SK-N-SH (cell line): ENCODE measurements around the gene ZNF236.

Experiments used
- CHD2 ChIP-seq: fragments of 150-350 bp; IDR thresholded peaks from 2 replicates; pipeline ENCODE4 v1.6.1; 2018; ENCODE audit warnings: low read length; ENCODE audit not compliant: partially characterized antibody
- TF ChIP-seq, protein P1 (sequence below): fragments of 200-600 bp; sonication (generic); IDR thresholded peaks from 2 replicates; pipeline ENCODE4 v1.6.1; 2017; ENCODE audit warnings: antibody characterized with exemption, mild to moderate bottlenecking, moderate library complexity

DNA sequence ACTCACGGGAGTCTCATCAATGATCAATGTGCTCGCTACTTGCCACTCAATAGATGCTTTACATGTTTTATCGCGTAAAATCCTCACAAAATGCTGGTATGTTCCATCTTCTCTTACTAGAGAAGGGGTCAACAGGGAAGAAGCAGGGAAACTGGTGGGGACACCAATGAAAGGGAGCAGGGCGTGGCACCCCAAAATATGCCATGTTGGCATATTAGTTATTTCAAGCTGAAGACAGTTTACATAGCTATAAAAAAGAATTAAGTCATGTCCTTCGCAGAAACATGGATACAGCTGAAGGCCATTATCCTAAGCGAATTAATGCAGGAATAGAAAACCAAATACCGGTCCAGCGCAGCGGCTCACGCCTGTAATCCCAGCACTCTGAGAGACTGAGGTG is 8.1 kb upstream of the ZNF236 start:
- TF ChIP-seq, protein P1, sequence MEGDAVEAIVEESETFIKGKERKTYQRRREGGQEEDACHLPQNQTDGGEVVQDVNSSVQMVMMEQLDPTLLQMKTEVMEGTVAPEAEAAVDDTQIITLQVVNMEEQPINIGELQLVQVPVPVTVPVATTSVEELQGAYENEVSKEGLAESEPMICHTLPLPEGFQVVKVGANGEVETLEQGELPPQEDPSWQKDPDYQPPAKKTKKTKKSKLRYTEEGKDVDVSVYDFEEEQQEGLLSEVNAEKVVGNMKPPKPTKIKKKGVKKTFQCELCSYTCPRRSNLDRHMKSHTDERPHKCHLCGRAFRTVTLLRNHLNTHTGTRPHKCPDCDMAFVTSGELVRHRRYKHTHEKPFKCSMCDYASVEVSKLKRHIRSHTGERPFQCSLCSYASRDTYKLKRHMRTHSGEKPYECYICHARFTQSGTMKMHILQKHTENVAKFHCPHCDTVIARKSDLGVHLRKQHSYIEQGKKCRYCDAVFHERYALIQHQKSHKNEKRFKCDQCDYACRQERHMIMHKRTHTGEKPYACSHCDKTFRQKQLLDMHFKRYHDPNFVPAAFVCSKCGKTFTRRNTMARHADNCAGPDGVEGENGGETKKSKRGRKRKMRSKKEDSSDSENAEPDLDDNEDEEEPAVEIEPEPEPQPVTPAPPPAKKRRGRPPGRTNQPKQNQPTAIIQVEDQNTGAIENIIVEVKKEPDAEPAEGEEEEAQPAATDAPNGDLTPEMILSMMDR, result no peak
- no peak for TF ChIP-seq CHD2
